ENCODE measurements around the gene GCSH.

DNA sequence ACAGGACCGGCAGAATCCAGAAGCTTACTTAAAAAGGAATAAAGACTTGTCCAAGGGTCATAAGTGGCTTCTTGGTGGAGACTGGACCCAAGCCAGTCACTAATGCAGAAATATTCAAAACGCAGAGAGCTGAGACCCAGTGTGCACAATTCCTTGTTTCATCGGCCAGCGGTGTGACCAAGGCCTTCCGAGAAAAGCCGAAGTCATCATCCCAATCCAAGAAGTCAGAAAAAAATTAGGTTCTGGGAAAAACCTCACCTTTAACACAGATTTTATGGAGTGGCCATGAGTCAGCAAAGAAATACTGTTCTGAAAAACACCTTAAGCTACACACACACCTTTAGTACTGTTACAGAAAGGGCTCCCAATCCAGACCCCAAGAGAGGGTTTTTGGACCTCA, 1.0 kb upstream of the GCSH start:
- TF ChIP-seq, protein P1, sequence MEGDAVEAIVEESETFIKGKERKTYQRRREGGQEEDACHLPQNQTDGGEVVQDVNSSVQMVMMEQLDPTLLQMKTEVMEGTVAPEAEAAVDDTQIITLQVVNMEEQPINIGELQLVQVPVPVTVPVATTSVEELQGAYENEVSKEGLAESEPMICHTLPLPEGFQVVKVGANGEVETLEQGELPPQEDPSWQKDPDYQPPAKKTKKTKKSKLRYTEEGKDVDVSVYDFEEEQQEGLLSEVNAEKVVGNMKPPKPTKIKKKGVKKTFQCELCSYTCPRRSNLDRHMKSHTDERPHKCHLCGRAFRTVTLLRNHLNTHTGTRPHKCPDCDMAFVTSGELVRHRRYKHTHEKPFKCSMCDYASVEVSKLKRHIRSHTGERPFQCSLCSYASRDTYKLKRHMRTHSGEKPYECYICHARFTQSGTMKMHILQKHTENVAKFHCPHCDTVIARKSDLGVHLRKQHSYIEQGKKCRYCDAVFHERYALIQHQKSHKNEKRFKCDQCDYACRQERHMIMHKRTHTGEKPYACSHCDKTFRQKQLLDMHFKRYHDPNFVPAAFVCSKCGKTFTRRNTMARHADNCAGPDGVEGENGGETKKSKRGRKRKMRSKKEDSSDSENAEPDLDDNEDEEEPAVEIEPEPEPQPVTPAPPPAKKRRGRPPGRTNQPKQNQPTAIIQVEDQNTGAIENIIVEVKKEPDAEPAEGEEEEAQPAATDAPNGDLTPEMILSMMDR (IDR thresholded peaks at IDR 0.05; ENCODE audit: low read depth, low read length, missing input control) = no peak
- TF ChIP-seq HNF4G (IDR thresholded peaks at IDR 0.05) (no peak), EGR1 (IDR thresholded peaks at IDR 0.05; ENCODE audit: low read depth in 2 of 2) (no peak), TAF1 (conservative IDR thresholded peaks at IDR 0.05) (no peak), GABPA (IDR thresholded peaks at IDR 0.05 in 1 of 2, conservative IDR thresholded peaks at IDR 0.05 in 1 of 2) (no peak), JUND (IDR thresholded peaks at IDR 0.05) (no peak), SP1 (IDR thresholded peaks at IDR 0.05) (no peak)
- TF ChIP-seq, protein P2, sequence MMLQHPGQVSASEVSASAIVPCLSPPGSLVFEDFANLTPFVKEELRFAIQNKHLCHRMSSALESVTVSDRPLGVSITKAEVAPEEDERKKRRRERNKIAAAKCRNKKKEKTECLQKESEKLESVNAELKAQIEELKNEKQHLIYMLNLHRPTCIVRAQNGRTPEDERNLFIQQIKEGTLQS (IDR thresholded peaks at IDR 0.05) = no peak
- TF ChIP-seq, protein P3, sequence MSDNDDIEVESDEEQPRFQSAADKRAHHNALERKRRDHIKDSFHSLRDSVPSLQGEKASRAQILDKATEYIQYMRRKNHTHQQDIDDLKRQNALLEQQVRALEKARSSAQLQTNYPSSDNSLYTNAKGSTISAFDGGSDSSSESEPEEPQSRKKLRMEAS (IDR thresholded peaks at IDR 0.05) = no peak
- TF ChIP-seq, protein P4, sequence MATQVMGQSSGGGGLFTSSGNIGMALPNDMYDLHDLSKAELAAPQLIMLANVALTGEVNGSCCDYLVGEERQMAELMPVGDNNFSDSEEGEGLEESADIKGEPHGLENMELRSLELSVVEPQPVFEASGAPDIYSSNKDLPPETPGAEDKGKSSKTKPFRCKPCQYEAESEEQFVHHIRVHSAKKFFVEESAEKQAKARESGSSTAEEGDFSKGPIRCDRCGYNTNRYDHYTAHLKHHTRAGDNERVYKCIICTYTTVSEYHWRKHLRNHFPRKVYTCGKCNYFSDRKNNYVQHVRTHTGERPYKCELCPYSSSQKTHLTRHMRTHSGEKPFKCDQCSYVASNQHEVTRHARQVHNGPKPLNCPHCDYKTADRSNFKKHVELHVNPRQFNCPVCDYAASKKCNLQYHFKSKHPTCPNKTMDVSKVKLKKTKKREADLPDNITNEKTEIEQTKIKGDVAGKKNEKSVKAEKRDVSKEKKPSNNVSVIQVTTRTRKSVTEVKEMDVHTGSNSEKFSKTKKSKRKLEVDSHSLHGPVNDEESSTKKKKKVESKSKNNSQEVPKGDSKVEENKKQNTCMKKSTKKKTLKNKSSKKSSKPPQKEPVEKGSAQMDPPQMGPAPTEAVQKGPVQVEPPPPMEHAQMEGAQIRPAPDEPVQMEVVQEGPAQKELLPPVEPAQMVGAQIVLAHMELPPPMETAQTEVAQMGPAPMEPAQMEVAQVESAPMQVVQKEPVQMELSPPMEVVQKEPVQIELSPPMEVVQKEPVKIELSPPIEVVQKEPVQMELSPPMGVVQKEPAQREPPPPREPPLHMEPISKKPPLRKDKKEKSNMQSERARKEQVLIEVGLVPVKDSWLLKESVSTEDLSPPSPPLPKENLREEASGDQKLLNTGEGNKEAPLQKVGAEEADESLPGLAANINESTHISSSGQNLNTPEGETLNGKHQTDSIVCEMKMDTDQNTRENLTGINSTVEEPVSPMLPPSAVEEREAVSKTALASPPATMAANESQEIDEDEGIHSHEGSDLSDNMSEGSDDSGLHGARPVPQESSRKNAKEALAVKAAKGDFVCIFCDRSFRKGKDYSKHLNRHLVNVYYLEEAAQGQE (IDR thresholded peaks at IDR 0.05) = no peak
